ENCODE measurements around the gene DNAH11.
A peak's percentile ranks its signal among the peaks of the same experiment; 100 is the strongest.

DNAH11 gene

GRCh38 chr7:21767300-21767900 is 224.6 kb downstream of the DNAH11 start:
- Mint-ChIP-seq H3K27ac (no peak overlapping the region), H3K9me3 (no peaks in the 10 kb centered on the region), H3K4me1 (peaks cover 0 to 2% of the 10 kb centered on the region in 2 donors), H3K27me3 (peaks cover 0 to 4% of the 10 kb centered on the region in 2 donors), H3K4me3 (no peak overlapping the region), H3K36me3 (no peaks in the 10 kb centered on the region)
- ATAC-seq (replicated peaks) (peak; percentile 75 to 85), DNase-seq (peak; percentile 11)

- H3K27ac Mint-ChIP-seq: no peak overlapping the region
- H3K36me3 Mint-ChIP-seq: no peaks in the 10 kb centered on the region
- DNase-seq (no peak), ATAC-seq (replicated peaks) (no peak)
- no peak overlapping the region for H3K4me3 Mint-ChIP-seq
- H3K27me3 Mint-ChIP-seq: peaks cover 0 to 4% of the 10 kb centered on the region in 2 donors
- H3K9me3 Mint-ChIP-seq: no peaks in the 10 kb centered on the region
- H3K4me1 Mint-ChIP-seq: peaks cover 0 to 2% of the 10 kb centered on the region in 2 donors
Measured at GRCh38 chr7:21768279-21768678, 225.4 kb downstream of the DNAH11 start.

- H3K9me3 Mint-ChIP-seq: no peaks in the 10 kb centered on the region
- no peak overlapping the region for H3K4me3 Mint-ChIP-seq
- H3K36me3 Mint-ChIP-seq: no peaks in the 10 kb centered on the region
- no peaks in the 10 kb centered on the region for H3K4me1 Mint-ChIP-seq
- peaks cover 0 to 9% of the 10 kb centered on the region in 2 donors for H3K27me3 Mint-ChIP-seq
- H3K27ac Mint-ChIP-seq: no peak overlapping the region
- no peak for DNase-seq
- ATAC-seq (replicated peaks): no peak
Measured at GRCh38 chr7:21771266-21771665, 228.4 kb downstream of the DNAH11 start.

- no peaks in the 10 kb centered on the region for H3K9me3 Mint-ChIP-seq
- peaks cover 0 to 14% of the 10 kb centered on the region in 2 donors for H3K27me3 Mint-ChIP-seq
- DNase-seq: no peak
- H3K27ac Mint-ChIP-seq: no peak overlapping the region
- no peak overlapping the region for H3K4me3 Mint-ChIP-seq
- ATAC-seq (replicated peaks): no peak
- H3K36me3 Mint-ChIP-seq: no peaks in the 10 kb centered on the region
- no peaks in the 10 kb centered on the region for H3K4me1 Mint-ChIP-seq
Measured at GRCh38 chr7:21771906-21772610, 229.2 kb downstream of the DNAH11 start.

- Mint-ChIP-seq H3K4me3 (no peak overlapping the region), H3K9me3 (no peaks in the 10 kb centered on the region)
- no peak for ATAC-seq (replicated peaks)
Measured at GRCh38 chr7:21773326-21773725, 230.5 kb downstream of the DNAH11 start.

GRCh38 chr7:21777921-21778320 is 235.1 kb downstream of the DNAH11 start:
- H3K27me3 Mint-ChIP-seq: peaks cover 0 to 14% of the 10 kb centered on the region in 2 donors
- H3K9me3 Mint-ChIP-seq: no peaks in the 10 kb centered on the region

More at GRCh38 chr7:21773326-21773725, 230.5 kb downstream of the DNAH11 start:
- H3K27me3 Mint-ChIP-seq: peaks cover 0 to 14% of the 10 kb centered on the region in 2 donors
- H3K4me1 Mint-ChIP-seq: peaks cover 1 to 8% of the 10 kb centered on the region in 2 donors
- H3K36me3 Mint-ChIP-seq: no peaks in the 10 kb centered on the region
- H3K27ac Mint-ChIP-seq: no peak overlapping the region
- DNase-seq: no peak

GRCh38 chr7:21778953-21779352 is 236.1 kb downstream of the DNAH11 start:
- H3K27ac Mint-ChIP-seq: no peak overlapping the region
- no peak overlapping the region for H3K4me3 Mint-ChIP-seq
- peaks cover 1 to 8% of the 10 kb centered on the region in 2 donors for H3K4me1 Mint-ChIP-seq
- no peak for DNase-seq
- no peaks in the 10 kb centered on the region for H3K36me3 Mint-ChIP-seq
- H3K9me3 Mint-ChIP-seq: no peaks in the 10 kb centered on the region
- ATAC-seq (replicated peaks): peak in 1 of 2 donors; percentile 44
- H3K27me3 Mint-ChIP-seq: peaks cover 0 to 14% of the 10 kb centered on the region in 2 donors

More at GRCh38 chr7:21777921-21778320, 235.1 kb downstream of the DNAH11 start:
- H3K4me1 Mint-ChIP-seq: peaks cover 1 to 8% of the 10 kb centered on the region in 2 donors
- ATAC-seq (replicated peaks) (peak; percentile 39 to 70), DNase-seq (no peak)
- H3K36me3 Mint-ChIP-seq: no peaks in the 10 kb centered on the region
- H3K27ac Mint-ChIP-seq: no peak overlapping the region
- H3K4me3 Mint-ChIP-seq: no peak overlapping the region

GRCh38 chr7:21782996-21783395 is 240.2 kb downstream of the DNAH11 start:
- Mint-ChIP-seq H3K36me3 (no peaks in the 10 kb centered on the region), H3K4me3 (no peak overlapping the region), H3K27ac (no peak overlapping the region), H3K4me1 (peaks cover under 1 to 3% of the 10 kb centered on the region in 2 donors), H3K27me3 (no peaks in the 10 kb centered on the region), H3K9me3 (no peaks in the 10 kb centered on the region)
- DNase-seq: no peak
- no peak for ATAC-seq (replicated peaks)

- peaks cover 0 to 4% of the 10 kb centered on the region in 2 donors for H3K27me3 Mint-ChIP-seq
- no peak overlapping the region for H3K4me3 Mint-ChIP-seq
Measured at GRCh38 chr7:21784989-21785388, 242.2 kb downstream of the DNAH11 start.

GRCh38 chr7:21805791-21806190 is 263.0 kb downstream of the DNAH11 start:
- no peak for DNase-seq
- Mint-ChIP-seq H3K27ac (no peak overlapping the region), H3K36me3 (no peaks in the 10 kb centered on the region), H3K4me3 (no peak overlapping the region), H3K4me1 (no peaks in the 10 kb centered on the region), H3K27me3 (peaks cover 4 to 13% of the 10 kb centered on the region in 2 donors), H3K9me3 (no peaks in the 10 kb centered on the region)
- ATAC-seq (replicated peaks): no peak

More at GRCh38 chr7:21784989-21785388, 242.2 kb downstream of the DNAH11 start:
- Mint-ChIP-seq H3K4me1 (no peaks in the 10 kb centered on the region), H3K9me3 (no peaks in the 10 kb centered on the region), H3K36me3 (no peaks in the 10 kb centered on the region), H3K27ac (no peak overlapping the region)
- no peak for DNase-seq
- ATAC-seq (replicated peaks): no peak

GRCh38 chr7:21806388-21806787 is 263.5 kb downstream of the DNAH11 start:
- H3K36me3 Mint-ChIP-seq: no peaks in the 10 kb centered on the region
- H3K27me3 Mint-ChIP-seq: peaks cover 4 to 14% of the 10 kb centered on the region in 2 donors
- ATAC-seq (replicated peaks): no peak
- H3K27ac Mint-ChIP-seq: no peak overlapping the region
- no peak overlapping the region for H3K4me3 Mint-ChIP-seq
- no peak for DNase-seq
- H3K9me3 Mint-ChIP-seq: no peaks in the 10 kb centered on the region
- no peaks in the 10 kb centered on the region for H3K4me1 Mint-ChIP-seq

- H3K4me1 Mint-ChIP-seq: peaks cover 0 to 8% of the 10 kb centered on the region in 2 donors
Measured at GRCh38 chr7:21819048-21819447, 276.2 kb downstream of the DNAH11 start.

GRCh38 chr7:21828841-21829240 is 286.0 kb downstream of the DNAH11 start:
- ATAC-seq (replicated peaks): no peak
- peaks cover 6 to 13% of the 10 kb centered on the region in 2 donors for H3K27me3 Mint-ChIP-seq
- H3K4me1 Mint-ChIP-seq: peaks cover 0 to 5% of the 10 kb centered on the region in 2 donors
- no peak overlapping the region for H3K4me3 Mint-ChIP-seq
- H3K36me3 Mint-ChIP-seq: no peaks in the 10 kb centered on the region
- no peaks in the 10 kb centered on the region for H3K9me3 Mint-ChIP-seq
- no peak overlapping the region for H3K27ac Mint-ChIP-seq
- no peak for DNase-seq

More at GRCh38 chr7:21819048-21819447, 276.2 kb downstream of the DNAH11 start:
- no peak overlapping the region for H3K27ac Mint-ChIP-seq
- H3K4me3 Mint-ChIP-seq: no peak overlapping the region
- H3K9me3 Mint-ChIP-seq: no peaks in the 10 kb centered on the region
- no peaks in the 10 kb centered on the region for H3K36me3 Mint-ChIP-seq
- H3K27me3 Mint-ChIP-seq: no peaks in the 10 kb centered on the region
- ATAC-seq (replicated peaks): peak in 1 of 2 donors; percentile 33
- DNase-seq: no peak

GRCh38 chr7:21829731-21830130 is 286.9 kb downstream of the DNAH11 start:
- H3K4me1 Mint-ChIP-seq: peaks cover 0 to 5% of the 10 kb centered on the region in 2 donors
- no peak overlapping the region for H3K4me3 Mint-ChIP-seq
- ATAC-seq (replicated peaks) (no peak), DNase-seq (no peak)
- no peaks in the 10 kb centered on the region for H3K36me3 Mint-ChIP-seq
- no peaks in the 10 kb centered on the region for H3K9me3 Mint-ChIP-seq
- no peak overlapping the region for H3K27ac Mint-ChIP-seq
- peaks cover 6 to 13% of the 10 kb centered on the region in 2 donors for H3K27me3 Mint-ChIP-seq

GRCh38 chr7:21844742-21845141 is 301.9 kb downstream of the DNAH11 start:
- peaks cover 2 to 4% of the 10 kb centered on the region in 2 donors for H3K9me3 Mint-ChIP-seq
- DNase-seq (no peak), ATAC-seq (replicated peaks) (no peak)
- H3K36me3 Mint-ChIP-seq: no peaks in the 10 kb centered on the region
- H3K4me3 Mint-ChIP-seq: no peak overlapping the region
- H3K27me3 Mint-ChIP-seq: no peaks in the 10 kb centered on the region
- no peak overlapping the region for H3K27ac Mint-ChIP-seq
- H3K4me1 Mint-ChIP-seq: no peaks in the 10 kb centered on the region
